DOHH2 (cell line): ENCODE measurements around the gene PTPRN2.
"Not testable (repeated sequence)": the region's sequence is repeated elsewhere in the genome, so short reads cannot be mapped to it uniquely, and the experiment has no call there.

ENCODE experiments used
- H3F3A ChIP-seq: fragments of 200-600 bp; sonication (generic), shearing (Covaris generic); 2 replicates; pipeline ENCODE4 v1.6.0; 2016; ENCODE audit warnings: antibody characterized with exemption, mild to moderate bottlenecking; ENCODE audit not compliant: control insufficient read depth, insufficient read depth
- H3K27ac ChIP-seq: fragments of 200-600 bp; sonication (generic); 2 replicates; pipeline ENCODE4 v1.5.1; 2014; ENCODE audit warnings: low read depth, mild to moderate bottlenecking, low read length, moderate library complexity
- H3K27me3 ChIP-seq: fragments of 200-600 bp; sonication (generic); 2 replicates; pipeline ENCODE4 v1.6.1; 2014; ENCODE audit warnings: mild to moderate bottlenecking, low read length, mixed read lengths; ENCODE audit not compliant: control insufficient read depth
- H3K36me3 ChIP-seq: fragments of 200-600 bp; sonication (generic); 2 replicates; pipeline ENCODE4 v1.6.1; 2014; ENCODE audit warnings: mild to moderate bottlenecking, low read length, moderate library complexity, mixed read lengths; ENCODE audit not compliant: control insufficient read depth
- H3K4me1 ChIP-seq: fragments of 200-600 bp; sonication (generic); 2 replicates; pipeline ENCODE4 v1.6.1; 2014; ENCODE audit warnings: mild to moderate bottlenecking, low read length, mixed read lengths; ENCODE audit not compliant: control insufficient read depth
- H3K4me2 ChIP-seq: fragments of 200-600 bp; sonication (generic); 2 replicates; pipeline ENCODE4 v1.6.0; 2014; ENCODE audit warnings: mild to moderate bottlenecking, low read length, moderate library complexity
- H3K4me3 ChIP-seq: fragments of 200-600 bp; sonication (generic); 2 replicates; pipeline ENCODE4 v1.5.1; 2014; ENCODE audit warnings: mild to moderate bottlenecking, low read length, mixed read lengths
- H3K79me2 ChIP-seq: fragments of 200-600 bp; sonication (generic); 2 replicates; pipeline ENCODE4 v1.6.1; 2014; ENCODE audit warnings: mild to moderate bottlenecking, low read length, mixed read lengths; ENCODE audit not compliant: control insufficient read depth
- H3K9me2 ChIP-seq: fragments of 200-600 bp; sonication (generic); replicated peaks from 2 replicates; pipeline ENCODE4 v1.6.1; 2014; ENCODE audit warnings: mild to moderate bottlenecking, low read length, mixed read lengths; ENCODE audit not compliant: control insufficient read depth
- H3K9me3 ChIP-seq: fragments of 200-600 bp; sonication (generic); 2 replicates; pipeline ENCODE4 v1.6.1; 2014; ENCODE audit warnings: antibody characterized with exemption, low read length, mixed read lengths; ENCODE audit not compliant: control insufficient read depth, insufficient read depth
- H4K20me1 ChIP-seq: fragments of 200-600 bp; sonication (generic); 2 replicates; pipeline ENCODE4 v1.6.0; 2014; ENCODE audit warnings: low read depth, mild to moderate bottlenecking, antibody characterized with exemption, low read length, moderate library complexity; ENCODE audit not compliant: control insufficient read depth, insufficient read depth
- EZH2phosphoT487 ChIP-seq: fragments of 200-600 bp; sonication (generic); IDR thresholded peaks from 2 replicates; pipeline ENCODE4 v1.6.1; 2017; ENCODE audit warnings: borderline replicate concordance, mild to moderate bottlenecking, antibody characterized with exemption, low read length, moderate library complexity, mixed read lengths
- TF ChIP-seq, protein P1 (sequence below): fragments of 200-600 bp; sonication (generic); IDR thresholded peaks from one replicate; pipeline ENCODE4 v1.5.1; 2014; ENCODE audit warnings: antibody characterized with exemption, mild to moderate bottlenecking, low read depth, low read length; ENCODE audit not compliant: poor library complexity, severe bottlenecking

PTPRN2 gene

DNA sequence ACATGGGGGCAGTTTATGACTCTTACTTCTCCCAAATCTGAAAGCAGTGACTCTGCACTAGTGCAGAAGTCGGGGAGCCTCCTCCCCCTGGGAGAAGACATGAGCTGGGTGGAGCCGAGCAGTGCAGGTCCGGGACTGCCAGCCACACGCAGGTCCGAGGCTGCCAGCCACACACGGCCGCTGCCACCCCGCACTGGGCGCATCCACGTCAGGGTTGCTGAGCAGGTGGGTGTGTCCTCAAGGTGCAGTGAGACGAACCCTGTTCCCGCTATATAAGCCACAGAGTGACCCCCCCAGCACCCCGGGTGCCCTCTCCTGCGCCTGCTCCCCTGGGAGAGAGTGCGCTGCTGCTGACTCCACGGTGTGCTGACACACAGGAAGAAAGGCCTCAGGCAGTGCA, 430.2 kb downstream of the PTPRN2 start:
- no peak overlapping the region for H3K27ac ChIP-seq
- no peaks in the 10 kb centered on the region for H3K27me3 ChIP-seq
- no peaks in the 10 kb centered on the region for H3K9me2 ChIP-seq

GRCh38 chr7:158151273-158151672, 436.4 kb downstream of the PTPRN2 start:
- not testable (repeated sequence) for H4K20me1 ChIP-seq, H3K9me2 ChIP-seq, H3K4me1 ChIP-seq, H3K36me3 ChIP-seq, H3K79me2 ChIP-seq, H3K27me3 ChIP-seq, H3K4me2 ChIP-seq, H3K4me3 ChIP-seq, H3K27ac ChIP-seq
- Histone ChIP-seq H3F3A (peaks cover 19% of the 10 kb centered on the region), H3K9me3 (peaks cover 67% of the 10 kb centered on the region)

More for the DNA sequence above, 430.2 kb downstream of the PTPRN2 start:
- Histone ChIP-seq H3F3A (no peaks in the 10 kb centered on the region), H3K4me3 (no peak overlapping the region), H3K36me3 (no peaks in the 10 kb centered on the region), H3K4me1 (no peaks in the 10 kb centered on the region), H3K4me2 (no peak overlapping the region), H4K20me1 (no peaks in the 10 kb centered on the region), H3K9me3 (peaks cover 54% of the 10 kb centered on the region), H3K79me2 (no peaks in the 10 kb centered on the region)
- no peak for TF ChIP-seq EZH2phosphoT487
- TF ChIP-seq, protein P1, sequence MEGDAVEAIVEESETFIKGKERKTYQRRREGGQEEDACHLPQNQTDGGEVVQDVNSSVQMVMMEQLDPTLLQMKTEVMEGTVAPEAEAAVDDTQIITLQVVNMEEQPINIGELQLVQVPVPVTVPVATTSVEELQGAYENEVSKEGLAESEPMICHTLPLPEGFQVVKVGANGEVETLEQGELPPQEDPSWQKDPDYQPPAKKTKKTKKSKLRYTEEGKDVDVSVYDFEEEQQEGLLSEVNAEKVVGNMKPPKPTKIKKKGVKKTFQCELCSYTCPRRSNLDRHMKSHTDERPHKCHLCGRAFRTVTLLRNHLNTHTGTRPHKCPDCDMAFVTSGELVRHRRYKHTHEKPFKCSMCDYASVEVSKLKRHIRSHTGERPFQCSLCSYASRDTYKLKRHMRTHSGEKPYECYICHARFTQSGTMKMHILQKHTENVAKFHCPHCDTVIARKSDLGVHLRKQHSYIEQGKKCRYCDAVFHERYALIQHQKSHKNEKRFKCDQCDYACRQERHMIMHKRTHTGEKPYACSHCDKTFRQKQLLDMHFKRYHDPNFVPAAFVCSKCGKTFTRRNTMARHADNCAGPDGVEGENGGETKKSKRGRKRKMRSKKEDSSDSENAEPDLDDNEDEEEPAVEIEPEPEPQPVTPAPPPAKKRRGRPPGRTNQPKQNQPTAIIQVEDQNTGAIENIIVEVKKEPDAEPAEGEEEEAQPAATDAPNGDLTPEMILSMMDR, result no peak

DNA sequence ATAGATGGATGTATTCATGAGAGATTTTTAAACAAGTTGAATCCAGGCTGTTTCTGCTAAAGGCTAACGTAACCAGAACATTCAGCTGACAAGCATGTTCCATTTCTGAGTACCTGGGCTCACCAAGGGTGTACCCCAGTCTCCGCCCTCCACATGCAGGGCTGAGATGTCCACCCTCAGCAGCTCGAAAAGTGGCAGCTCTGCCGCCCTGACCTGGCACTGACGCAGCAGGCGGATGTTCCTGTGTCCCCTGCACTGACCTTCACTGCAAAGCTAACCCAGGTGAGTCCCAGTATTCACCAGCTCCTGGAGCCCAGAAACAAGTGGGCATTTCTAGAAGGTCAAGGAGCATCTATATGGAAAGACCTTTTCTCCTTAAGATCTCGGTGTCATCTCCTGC, 437.4 kb downstream of the PTPRN2 start:
- no peaks in the 10 kb centered on the region for H3K79me2 ChIP-seq
- peaks cover 65% of the 10 kb centered on the region for H3K9me3 ChIP-seq
- no peaks in the 10 kb centered on the region for H3K4me1 ChIP-seq
- H3F3A ChIP-seq, result peaks cover 19% of the 10 kb centered on the region
- H3K9me2 ChIP-seq, result no peaks in the 10 kb centered on the region
- H3K4me3 ChIP-seq, result no peak overlapping the region
- H3K4me2 ChIP-seq, result no peak overlapping the region
- H4K20me1 ChIP-seq, result no peaks in the 10 kb centered on the region
- TF ChIP-seq, protein P1, result no peak
- no peak for TF ChIP-seq EZH2phosphoT487
- H3K36me3 ChIP-seq, result peaks cover 5% of the 10 kb centered on the region; the same call in 1 of the 2 replicates
- H3K27ac ChIP-seq, result no peak overlapping the region
- no peaks in the 10 kb centered on the region for H3K27me3 ChIP-seq

GRCh38 chr7:158147431-158147830, 440.2 kb downstream of the PTPRN2 start:
- not testable (repeated sequence) for H3K27me3 ChIP-seq, H3K79me2 ChIP-seq, H3K36me3 ChIP-seq, H3K27ac ChIP-seq, H4K20me1 ChIP-seq, H3K9me2 ChIP-seq, H3K4me2 ChIP-seq, H3K4me1 ChIP-seq
- peaks cover 71% of the 10 kb centered on the region for H3K9me3 ChIP-seq
- peak overlapping the region; percentile 24; the same call in 1 of the 2 replicates for H3K4me3 ChIP-seq
- H3F3A ChIP-seq, result peaks cover 19% of the 10 kb centered on the region
